Measurements from ENCODE around the gene KSR2.

KSR2 gene

GRCh38 chr12:117933545-117933944 lies 35.2 kb downstream of the KSR2 start:
- Mint-ChIP-seq H3K4me1 (ENCODE audit: low read depth) (no peaks in the 10 kb centered on the region), H3K9me3 (peaks cover 8% of the 10 kb centered on the region), H3K27me3 (no peaks in the 10 kb centered on the region), H3K27ac (no peak overlapping the region), H3K36me3 (ENCODE audit: low read depth) (no peaks in the 10 kb centered on the region), H3K4me3 (no peak overlapping the region)
- intact Hi-C loops (cut with micrococcal nuclease): no loop called here

GRCh38 chr12:117926391-117926899 lies 42.3 kb downstream of the KSR2 start:
- Mint-ChIP-seq H3K9me3 (peaks cover 5% of the 10 kb centered on the region), H3K4me3 (no peak overlapping the region)
- intact Hi-C loops (cut with micrococcal nuclease): no loop called here

GRCh38 chr12:117921929-117922777 lies 46.6 kb downstream of the KSR2 start:
- Mint-ChIP-seq H3K27ac (no peak overlapping the region), H3K27me3 (no peaks in the 10 kb centered on the region), H3K9me3 (peaks cover 8% of the 10 kb centered on the region), H3K36me3 (ENCODE audit: low read depth) (no peaks in the 10 kb centered on the region), H3K4me1 (ENCODE audit: low read depth) (no peaks in the 10 kb centered on the region), H3K4me3 (no peak overlapping the region)
- intact Hi-C loops (cut with micrococcal nuclease): no loop called here

More at GRCh38 chr12:117926391-117926899, 42.3 kb downstream of the KSR2 start:
- Mint-ChIP-seq H3K36me3 (ENCODE audit: low read depth) (no peaks in the 10 kb centered on the region), H3K27me3 (no peaks in the 10 kb centered on the region), H3K4me1 (ENCODE audit: low read depth) (no peaks in the 10 kb centered on the region), H3K27ac (no peak overlapping the region)

- Mint-ChIP-seq H3K4me3 (no peak overlapping the region), H3K9me3 (peaks cover 8% of the 10 kb centered on the region), H3K27ac (no peak overlapping the region), H3K4me1 (ENCODE audit: low read depth) (no peaks in the 10 kb centered on the region), H3K36me3 (ENCODE audit: low read depth) (no peaks in the 10 kb centered on the region), H3K27me3 (no peaks in the 10 kb centered on the region)
- intact Hi-C loops (cut with micrococcal nuclease): no loop called here
Observed at GRCh38 chr12:117919479-117919878, 49.3 kb downstream of the KSR2 start.

- H3K4me1 Mint-ChIP-seq (ENCODE audit: low read depth): no peaks in the 10 kb centered on the region
- H3K27me3 Mint-ChIP-seq: no peaks in the 10 kb centered on the region
- intact Hi-C loops (cut with micrococcal nuclease): no loop called here
- no peaks in the 10 kb centered on the region for H3K36me3 Mint-ChIP-seq (ENCODE audit: low read depth)
- no peak overlapping the region for H3K27ac Mint-ChIP-seq
- peaks cover 22% of the 10 kb centered on the region for H3K9me3 Mint-ChIP-seq
- no peak overlapping the region for H3K4me3 Mint-ChIP-seq
Observed at GRCh38 chr12:117914686-117915085, 54.1 kb downstream of the KSR2 start.

- intact Hi-C loops (cut with micrococcal nuclease): no loop called here
- Mint-ChIP-seq H3K27me3 (no peaks in the 10 kb centered on the region), H3K27ac (no peak overlapping the region), H3K4me3 (no peak overlapping the region), H3K4me1 (ENCODE audit: low read depth) (no peaks in the 10 kb centered on the region), H3K9me3 (peaks cover 14% of the 10 kb centered on the region), H3K36me3 (ENCODE audit: low read depth) (no peaks in the 10 kb centered on the region)
Observed at GRCh38 chr12:117912756-117913155, 56.0 kb downstream of the KSR2 start.

GRCh38 chr12:117908411-117908810 lies 60.4 kb downstream of the KSR2 start:
- Mint-ChIP-seq H3K9me3 (peaks cover 14% of the 10 kb centered on the region), H3K27me3 (no peaks in the 10 kb centered on the region), H3K4me3 (no peak overlapping the region), H3K36me3 (ENCODE audit: low read depth) (no peaks in the 10 kb centered on the region), H3K27ac (no peak overlapping the region), H3K4me1 (ENCODE audit: low read depth) (no peaks in the 10 kb centered on the region)
- intact Hi-C loops (cut with micrococcal nuclease): no loop called here

- H3K9me3 Mint-ChIP-seq: peaks cover 14% of the 10 kb centered on the region
- H3K4me1 Mint-ChIP-seq (ENCODE audit: low read depth): no peaks in the 10 kb centered on the region
- no peak overlapping the region for H3K27ac Mint-ChIP-seq
- H3K4me3 Mint-ChIP-seq: no peak overlapping the region
- intact Hi-C loops (cut with micrococcal nuclease): no loop called here
- no peaks in the 10 kb centered on the region for H3K36me3 Mint-ChIP-seq (ENCODE audit: low read depth)
- H3K27me3 Mint-ChIP-seq: no peaks in the 10 kb centered on the region
Observed at GRCh38 chr12:117907108-117907689, 61.6 kb downstream of the KSR2 start.

GRCh38 chr12:117904051-117904450 lies 64.7 kb downstream of the KSR2 start:
- Mint-ChIP-seq H3K27me3 (no peaks in the 10 kb centered on the region), H3K9me3 (no peaks in the 10 kb centered on the region), H3K27ac (no peak overlapping the region), H3K36me3 (ENCODE audit: low read depth) (no peaks in the 10 kb centered on the region), H3K4me3 (no peak overlapping the region), H3K4me1 (ENCODE audit: low read depth) (no peaks in the 10 kb centered on the region)
- intact Hi-C loops (cut with micrococcal nuclease): no loop called here

GRCh38 chr12:117903110-117903840 lies 65.5 kb downstream of the KSR2 start:
- H3K4me1 Mint-ChIP-seq (ENCODE audit: low read depth): no peaks in the 10 kb centered on the region
- H3K27ac Mint-ChIP-seq: no peak overlapping the region
- H3K9me3 Mint-ChIP-seq: no peaks in the 10 kb centered on the region
- no peaks in the 10 kb centered on the region for H3K36me3 Mint-ChIP-seq (ENCODE audit: low read depth)
- intact Hi-C loops (cut with micrococcal nuclease): no loop called here
- no peaks in the 10 kb centered on the region for H3K27me3 Mint-ChIP-seq
- H3K4me3 Mint-ChIP-seq: no peak overlapping the region

GRCh38 chr12:117901631-117902030 lies 67.2 kb downstream of the KSR2 start:
- no peaks in the 10 kb centered on the region for H3K36me3 Mint-ChIP-seq (ENCODE audit: low read depth)
- no peak overlapping the region for H3K4me3 Mint-ChIP-seq
- H3K4me1 Mint-ChIP-seq (ENCODE audit: low read depth): no peaks in the 10 kb centered on the region
- no peak overlapping the region for H3K27ac Mint-ChIP-seq
- H3K9me3 Mint-ChIP-seq: no peaks in the 10 kb centered on the region
- intact Hi-C loops (cut with micrococcal nuclease): no loop called here
- H3K27me3 Mint-ChIP-seq: no peaks in the 10 kb centered on the region

GRCh38 chr12:117900561-117900960 lies 68.2 kb downstream of the KSR2 start:
- Mint-ChIP-seq H3K9me3 (no peaks in the 10 kb centered on the region), H3K4me1 (ENCODE audit: low read depth) (no peaks in the 10 kb centered on the region), H3K36me3 (ENCODE audit: low read depth) (no peaks in the 10 kb centered on the region), H3K4me3 (no peak overlapping the region), H3K27me3 (no peaks in the 10 kb centered on the region), H3K27ac (no peak overlapping the region)
- intact Hi-C loops (cut with micrococcal nuclease): no loop called here

GRCh38 chr12:117897372-117898161 lies 71.2 kb downstream of the KSR2 start:
- H3K36me3 Mint-ChIP-seq (ENCODE audit: low read depth): no peaks in the 10 kb centered on the region
- no peak overlapping the region for H3K4me3 Mint-ChIP-seq
- no peaks in the 10 kb centered on the region for H3K4me1 Mint-ChIP-seq (ENCODE audit: low read depth)
- intact Hi-C loops (cut with micrococcal nuclease): no loop called here
- H3K27me3 Mint-ChIP-seq: no peaks in the 10 kb centered on the region
- no peak overlapping the region for H3K27ac Mint-ChIP-seq
- H3K9me3 Mint-ChIP-seq: peaks cover 8% of the 10 kb centered on the region
